B cell (primary cell): ENCODE measurements around the gene RIBC1.

ENCODE experiments used
- CTCF ChIP-seq: fragments of 200-600 bp; IDR thresholded peaks from one replicate; pipeline ENCODE4 v1.8.0; 2022; ENCODE audit warnings: antibody characterized with exemption, mild to moderate bottlenecking
- EZH2 ChIP-seq: IDR thresholded peaks from 2 replicates; pipeline ENCODE4 v1.6.1; 2012; ENCODE audit warnings: borderline replicate concordance, low read depth, mild to moderate bottlenecking, moderate library complexity, low read length; ENCODE audit not compliant: insufficient read depth, poor library complexity, severe bottlenecking

- TF ChIP-seq EZH2 (no peak), CTCF (no peak)
Observed at GRCh38 chrX:53374923-53375322, 47.8 kb upstream of the RIBC1 start.
